Measurements from ENCODE around the gene CTSW.

CTSW gene

GRCh38 chr11:65849366-65849765 lies 30.3 kb upstream of the CTSW start:
- no peak for TF ChIP-seq CTCF (IDR thresholded peaks at IDR 0.05)

- TF ChIP-seq CTCF (IDR thresholded peaks at IDR 0.05), result no peak
These were observed 29.8 kb upstream of the CTSW start for GRCh38 chr11:65849771-65850216.

GRCh38 chr11:65850217-65851082 lies 29.2 kb upstream of the CTSW start:
- no peak for TF ChIP-seq CTCF (IDR thresholded peaks at IDR 0.05)

- TF ChIP-seq CTCF (IDR thresholded peaks at IDR 0.05), result peak; percentile 46
These were observed 28.5 kb upstream of the CTSW start for GRCh38 chr11:65851083-65851579.

- no peak for TF ChIP-seq CTCF (IDR thresholded peaks at IDR 0.05)
These were observed 27.7 kb upstream of the CTSW start for GRCh38 chr11:65851811-65852507.

GRCh38 chr11:65852508-65853245 lies 27.0 kb upstream of the CTSW start:
- TF ChIP-seq CTCF (IDR thresholded peaks at IDR 0.05), result no peak

GRCh38 chr11:65853246-65853979 lies 26.2 kb upstream of the CTSW start:
- TF ChIP-seq CTCF (IDR thresholded peaks at IDR 0.05), result no peak
